ENCODE measurements around the gene CDK16.

CDK16 gene

GRCh38 chrX:47186096-47186740 lies 32.3 kb upstream of the CDK16 start:
- DNase-seq (ENCODE audit: low spot score) = no peak

- no peak for DNase-seq (ENCODE audit: low spot score)
Observed at GRCh38 chrX:47187106-47187677, 31.3 kb upstream of the CDK16 start.

- no peak for DNase-seq (ENCODE audit: low spot score)
Observed at GRCh38 chrX:47189906-47190305, 28.6 kb upstream of the CDK16 start.

- peak; percentile 95 for DNase-seq (ENCODE audit: low spot score)
Observed at GRCh38 chrX:47190445-47191269, 27.8 kb upstream of the CDK16 start.

GRCh38 chrX:47191331-47191730 lies 27.1 kb upstream of the CDK16 start:
- peak; percentile 34 for DNase-seq (ENCODE audit: low spot score)

GRCh38 chrX:47191806-47192401 lies 26.6 kb upstream of the CDK16 start:
- DNase-seq (ENCODE audit: low spot score) = peak; percentile 36

- DNase-seq (ENCODE audit: low spot score) = peak; percentile 97
Observed at GRCh38 chrX:47193475-47194193, 24.8 kb upstream of the CDK16 start, which contains the start of gene UBA1. UBA1 (plus strand) TSS chrX:47193829; CDS start chrX:47198803, 4,974 bp downstream.

GRCh38 chrX:47194194-47194787 lies 24.2 kb upstream of the CDK16 start:
- DNase-seq (ENCODE audit: low spot score) = peak; percentile 26

GRCh38 chrX:47196098-47196497 lies 22.4 kb upstream of the CDK16 start:
- no peak for DNase-seq (ENCODE audit: low spot score)

GRCh38 chrX:47197526-47197925 lies 21.0 kb upstream of the CDK16 start:
- no peak for DNase-seq (ENCODE audit: low spot score)

GRCh38 chrX:47198026-47198686 lies 20.3 kb upstream of the CDK16 start:
- no peak for DNase-seq (ENCODE audit: low spot score)

GRCh38 chrX:47198687-47199080 lies 19.8 kb upstream of the CDK16 start:
- DNase-seq (ENCODE audit: low spot score) = no peak

- no peak for DNase-seq (ENCODE audit: low spot score)
Observed at GRCh38 chrX:47199286-47199685, 19.2 kb upstream of the CDK16 start.

GRCh38 chrX:47200385-47201150 lies 17.9 kb upstream of the CDK16 start:
- DNase-seq (ENCODE audit: low spot score) = peak; percentile 47

GRCh38 chrX:47201345-47201944 lies 17.0 kb upstream of the CDK16 start:
- no peak for DNase-seq (ENCODE audit: low spot score)

GRCh38 chrX:47202316-47202715 lies 16.2 kb upstream of the CDK16 start:
- no peak for DNase-seq (ENCODE audit: low spot score)

GRCh38 chrX:47202877-47203276 lies 15.6 kb upstream of the CDK16 start:
- no peak for DNase-seq (ENCODE audit: low spot score)

- no peak for DNase-seq (ENCODE audit: low spot score)
Observed at GRCh38 chrX:47204970-47205369, 13.5 kb upstream of the CDK16 start.

GRCh38 chrX:47206316-47206715 lies 12.2 kb upstream of the CDK16 start:
- DNase-seq (ENCODE audit: low spot score) = no peak

- DNase-seq (ENCODE audit: low spot score) = no peak
Observed at GRCh38 chrX:47208108-47208507, 10.4 kb upstream of the CDK16 start.

Measured in RKO (cell line).